GM23338 (cell line): ENCODE results near the gene ANO1. TPM values are rescaled to one million over a fixed set of nuclear protein-coding genes. Genes with fewer than 3 reads are reported as not detected.

Source experiments
- ATAC-seq: fragments of 200-7000 bp; cut with Tn5 transposase; 3 replicates; pipeline ENCODE4 v1.9.1; 2020
- DNase-seq: peaks from one replicate; pipeline ENCODE4 v3.0.0-alpha.2; 2015; ENCODE audit warnings: low spot score
- H2AFZ ChIP-seq: fragments of 200-600 bp; sonication (generic); 2 replicates; pipeline ENCODE4 v1.8.0; 2016; ENCODE audit warnings: antibody characterized with exemption, mild to moderate bottlenecking, moderate library complexity
- H3F3A ChIP-seq: fragments of 200-600 bp; sonication (generic); replicated peaks from 2 replicates; pipeline ENCODE4 v1.8.0; 2017; ENCODE audit warnings: antibody characterized with exemption, mixed run types, low read depth
- H3K27ac ChIP-seq: fragments of 200-600 bp; sonication (generic); 2 replicates; pipeline ENCODE4 v1.6.1; 2016; ENCODE audit warnings: low read depth
- H3K27me3 ChIP-seq: fragments of 200-600 bp; sonication (generic); 2 replicates; pipeline ENCODE4 v1.8.0; 2016; ENCODE audit warnings: mild to moderate bottlenecking, mixed run types, moderate library complexity; ENCODE audit not compliant: insufficient read depth
- H3K36me3 ChIP-seq: fragments of 200-600 bp; sonication (generic); 2 replicates; pipeline ENCODE4 v1.8.0; 2016; ENCODE audit warnings: mild to moderate bottlenecking; ENCODE audit not compliant: insufficient read depth
- H3K4me1 ChIP-seq: fragments of 200-600 bp; sonication (generic); 2 replicates; pipeline ENCODE4 v1.8.0; 2016; ENCODE audit warnings: mild to moderate bottlenecking, moderate library complexity; ENCODE audit not compliant: insufficient read depth
- H3K4me2 ChIP-seq: fragments of 200-600 bp; sonication (generic); 2 replicates; pipeline ENCODE4 v1.7.1; 2017; ENCODE audit warnings: mixed run types
- H3K4me3 ChIP-seq: fragments of 200-600 bp; sonication (generic); 2 replicates; pipeline ENCODE4 v1.6.1; 2016; ENCODE audit warnings: mixed run types
- H3K79me2 ChIP-seq: fragments of 200-600 bp; sonication (generic); replicated peaks from 2 replicates; pipeline ENCODE4 v1.8.0; 2017; ENCODE audit warnings: mild to moderate bottlenecking; ENCODE audit not compliant: insufficient read depth
- H3K9me2 ChIP-seq: fragments of 200-600 bp; sonication (generic); 2 replicates; pipeline ENCODE4 v1.8.0; 2017; ENCODE audit not compliant: insufficient read depth
- H4K20me1 ChIP-seq: fragments of 200-600 bp; sonication (generic); replicated peaks from 2 replicates; pipeline ENCODE4 v1.8.0; 2017; ENCODE audit warnings: mild to moderate bottlenecking; ENCODE audit not compliant: insufficient read depth
- H3K27ac Mint-ChIP-seq: 2 replicates; pipeline ENCODE4 v1.8.0; 2020; ENCODE audit warnings: inconsistent platforms, mild to moderate bottlenecking, moderate library complexity, mixed read lengths
- H3K27me3 Mint-ChIP-seq: 3 replicates; pipeline ENCODE4 v1.8.0; 2022; ENCODE audit warnings: low read depth, mild to moderate bottlenecking, moderate library complexity, mixed read lengths, inconsistent platforms; ENCODE audit not compliant: insufficient read depth, poor library complexity
- H3K36me3 Mint-ChIP-seq: 3 replicates; pipeline ENCODE4 v1.8.0; 2021; ENCODE audit warnings: low read depth, mild to moderate bottlenecking, inconsistent platforms, moderate library complexity, mixed read lengths
- H3K4me1 Mint-ChIP-seq: 3 replicates; pipeline ENCODE4 v1.8.0; 2020; ENCODE audit warnings: mild to moderate bottlenecking, inconsistent platforms, mixed read lengths
- H3K4me3 Mint-ChIP-seq: 3 replicates; pipeline ENCODE4 v1.8.0; 2021; ENCODE audit warnings: moderate library complexity, mild to moderate bottlenecking, inconsistent platforms, mixed read lengths
- H3K9me3 Mint-ChIP-seq: 3 replicates; pipeline ENCODE4 v1.8.0; 2020; ENCODE audit warnings: moderate library complexity, mild to moderate bottlenecking, inconsistent platforms, mixed read lengths
- CREB1 ChIP-seq: fragments of 250-450 bp; sonication (Bioruptor Pico); IDR thresholded peaks from 2 replicates; pipeline ENCODE4 v1.5.0; 2020; ENCODE audit warnings: low read depth, mild to moderate bottlenecking, moderate library complexity
- EZH2 ChIP-seq: fragments of 200-600 bp; sonication (generic); IDR thresholded peaks from one replicate; pipeline ENCODE4 v1.8.0; 2017; ENCODE audit warnings: antibody characterized with exemption, mild to moderate bottlenecking, low read depth; ENCODE audit not compliant: unreplicated experiment
- EZH2phosphoT487 ChIP-seq: fragments of 200-600 bp; sonication (generic); IDR thresholded peaks from one replicate; pipeline ENCODE4 v1.8.1; 2018; ENCODE audit warnings: antibody characterized with exemption; ENCODE audit not compliant: unreplicated experiment
- JUNB ChIP-seq: IDR thresholded peaks from one replicate; pipeline ENCODE4 v1.6.1; 2016; ENCODE audit warnings: antibody characterized with exemption; ENCODE audit not compliant: unreplicated experiment
- NANOG ChIP-seq: IDR thresholded peaks from 2 replicates; pipeline ENCODE4 v1.6.1; 2016; ENCODE audit warnings: antibody characterized with exemption, borderline replicate concordance
- POLR2AphosphoS5 ChIP-seq: IDR thresholded peaks from 2 replicates; pipeline ENCODE4 v1.6.1; 2016; ENCODE audit warnings: antibody characterized with exemption, low read depth
- REST ChIP-seq: IDR thresholded peaks from one replicate; pipeline ENCODE4 v1.6.1; 2018; ENCODE audit warnings: antibody characterized with exemption; ENCODE audit not compliant: unreplicated experiment
- STAT1 ChIP-seq: IDR thresholded peaks from one replicate; pipeline ENCODE4 v1.6.1; 2016; ENCODE audit warnings: antibody characterized with exemption; ENCODE audit not compliant: unreplicated experiment
- ZNF114 ChIP-seq: fragments of 250-450 bp; sonication (Bioruptor Pico); IDR thresholded peaks from 2 replicates; pipeline ENCODE4 v1.5.0; 2020; ENCODE audit warnings: mild to moderate bottlenecking, moderate library complexity
- ZNF331 ChIP-seq: fragments of 250-450 bp; sonication (Bioruptor Pico); IDR thresholded peaks from 2 replicates; pipeline ENCODE4 v1.5.0; 2020; ENCODE audit warnings: low read depth, mild to moderate bottlenecking, moderate library complexity
- polyA plus RNA-seq: library from polyadenylated mRNA; unstranded; fragments of >200 nt; fragmentation: Nextera tagmentation; extraction: Ambion mirVana; gene quantifications from 2 replicates; pipeline ENCODE4 v1.2.1, GENCODE V29; 2016
- total RNA-seq: library from RNA; depleted of rRNA; stranded (reverse); fragments of >200 nt; shearing (Covaris generic); gene quantifications from 2 replicates; pipeline ENCODE4 v1.2.3, GENCODE V29; 2014
- TF ChIP-seq, protein P1 (sequence below): IDR thresholded peaks from 2 replicates; pipeline ENCODE4 v1.6.1; 2016; ENCODE audit warnings: antibody characterized with exemption
- TF ChIP-seq, protein P2 (sequence below): fragments of 250-450 bp; sonication (Bioruptor Pico); IDR thresholded peaks from 2 replicates; pipeline ENCODE4 v1.5.0; 2020; ENCODE audit warnings: mild to moderate bottlenecking, moderate library complexity
- TF ChIP-seq, protein P3 (sequence below), 2 experiments: fragments of 200-600 bp in 1 of 2; sonication (generic) in 1 of 2; conservative IDR thresholded peaks; 2 replicates each; pipeline versions ENCODE4 v1.5.1 to v1.6.1; 2016 to 2017; ENCODE audit warnings: antibody characterized with exemption in 2 of 2, low read depth in 2 of 2, mild to moderate bottlenecking in 2 of 2, moderate library complexity in 1 of 2

The ANO1 gene
- total and polyA plus RNA-seq, 2 experiments from 2014 or later = 1.4 to 3.4 TPM

- no peaks in the 10 kb centered on the region for H3K36me3 Mint-ChIP-seq
- H3K9me3 Mint-ChIP-seq = no peaks in the 10 kb centered on the region; the same call in 2 of the 3 replicates
- H4K20me1 ChIP-seq = no peaks in the 10 kb centered on the region
- peaks cover 6% of the 10 kb centered on the region; the same call in 1 of the 2 replicates for H3K4me1 ChIP-seq
- peaks cover 18% of the 10 kb centered on the region for H3K4me1 Mint-ChIP-seq
- peaks cover 4% of the 10 kb centered on the region for H3K27me3 Mint-ChIP-seq
- no peaks in the 10 kb centered on the region for H3K9me2 ChIP-seq
- no peak overlapping the region for H3K4me2 ChIP-seq
- ATAC-seq (no peak), DNase-seq (no peak)
- H3K36me3 ChIP-seq = no peaks in the 10 kb centered on the region
- H3K27me3 ChIP-seq = no peaks in the 10 kb centered on the region
- H3K27ac Mint-ChIP-seq = no peak overlapping the region
- no peaks in the 10 kb centered on the region for H3F3A ChIP-seq
- no peaks in the 10 kb centered on the region for H3K79me2 ChIP-seq
- H2AFZ ChIP-seq = no peak overlapping the region
- no peak for TF ChIP-seq ZNF331 (CRISPR knock-in tag)
- TF ChIP-seq REST = no peak
- TF ChIP-seq, protein P1, sequence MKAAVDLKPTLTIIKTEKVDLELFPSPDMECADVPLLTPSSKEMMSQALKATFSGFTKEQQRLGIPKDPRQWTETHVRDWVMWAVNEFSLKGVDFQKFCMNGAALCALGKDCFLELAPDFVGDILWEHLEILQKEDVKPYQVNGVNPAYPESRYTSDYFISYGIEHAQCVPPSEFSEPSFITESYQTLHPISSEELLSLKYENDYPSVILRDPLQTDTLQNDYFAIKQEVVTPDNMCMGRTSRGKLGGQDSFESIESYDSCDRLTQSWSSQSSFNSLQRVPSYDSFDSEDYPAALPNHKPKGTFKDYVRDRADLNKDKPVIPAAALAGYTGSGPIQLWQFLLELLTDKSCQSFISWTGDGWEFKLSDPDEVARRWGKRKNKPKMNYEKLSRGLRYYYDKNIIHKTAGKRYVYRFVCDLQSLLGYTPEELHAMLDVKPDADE = no peak
- TF ChIP-seq STAT1 = no peak
- TF ChIP-seq ZNF114 (CRISPR knock-in tag) = no peak
- no peak for TF ChIP-seq JUNB
- TF ChIP-seq NANOG = no peak
- TF ChIP-seq, protein P2, sequence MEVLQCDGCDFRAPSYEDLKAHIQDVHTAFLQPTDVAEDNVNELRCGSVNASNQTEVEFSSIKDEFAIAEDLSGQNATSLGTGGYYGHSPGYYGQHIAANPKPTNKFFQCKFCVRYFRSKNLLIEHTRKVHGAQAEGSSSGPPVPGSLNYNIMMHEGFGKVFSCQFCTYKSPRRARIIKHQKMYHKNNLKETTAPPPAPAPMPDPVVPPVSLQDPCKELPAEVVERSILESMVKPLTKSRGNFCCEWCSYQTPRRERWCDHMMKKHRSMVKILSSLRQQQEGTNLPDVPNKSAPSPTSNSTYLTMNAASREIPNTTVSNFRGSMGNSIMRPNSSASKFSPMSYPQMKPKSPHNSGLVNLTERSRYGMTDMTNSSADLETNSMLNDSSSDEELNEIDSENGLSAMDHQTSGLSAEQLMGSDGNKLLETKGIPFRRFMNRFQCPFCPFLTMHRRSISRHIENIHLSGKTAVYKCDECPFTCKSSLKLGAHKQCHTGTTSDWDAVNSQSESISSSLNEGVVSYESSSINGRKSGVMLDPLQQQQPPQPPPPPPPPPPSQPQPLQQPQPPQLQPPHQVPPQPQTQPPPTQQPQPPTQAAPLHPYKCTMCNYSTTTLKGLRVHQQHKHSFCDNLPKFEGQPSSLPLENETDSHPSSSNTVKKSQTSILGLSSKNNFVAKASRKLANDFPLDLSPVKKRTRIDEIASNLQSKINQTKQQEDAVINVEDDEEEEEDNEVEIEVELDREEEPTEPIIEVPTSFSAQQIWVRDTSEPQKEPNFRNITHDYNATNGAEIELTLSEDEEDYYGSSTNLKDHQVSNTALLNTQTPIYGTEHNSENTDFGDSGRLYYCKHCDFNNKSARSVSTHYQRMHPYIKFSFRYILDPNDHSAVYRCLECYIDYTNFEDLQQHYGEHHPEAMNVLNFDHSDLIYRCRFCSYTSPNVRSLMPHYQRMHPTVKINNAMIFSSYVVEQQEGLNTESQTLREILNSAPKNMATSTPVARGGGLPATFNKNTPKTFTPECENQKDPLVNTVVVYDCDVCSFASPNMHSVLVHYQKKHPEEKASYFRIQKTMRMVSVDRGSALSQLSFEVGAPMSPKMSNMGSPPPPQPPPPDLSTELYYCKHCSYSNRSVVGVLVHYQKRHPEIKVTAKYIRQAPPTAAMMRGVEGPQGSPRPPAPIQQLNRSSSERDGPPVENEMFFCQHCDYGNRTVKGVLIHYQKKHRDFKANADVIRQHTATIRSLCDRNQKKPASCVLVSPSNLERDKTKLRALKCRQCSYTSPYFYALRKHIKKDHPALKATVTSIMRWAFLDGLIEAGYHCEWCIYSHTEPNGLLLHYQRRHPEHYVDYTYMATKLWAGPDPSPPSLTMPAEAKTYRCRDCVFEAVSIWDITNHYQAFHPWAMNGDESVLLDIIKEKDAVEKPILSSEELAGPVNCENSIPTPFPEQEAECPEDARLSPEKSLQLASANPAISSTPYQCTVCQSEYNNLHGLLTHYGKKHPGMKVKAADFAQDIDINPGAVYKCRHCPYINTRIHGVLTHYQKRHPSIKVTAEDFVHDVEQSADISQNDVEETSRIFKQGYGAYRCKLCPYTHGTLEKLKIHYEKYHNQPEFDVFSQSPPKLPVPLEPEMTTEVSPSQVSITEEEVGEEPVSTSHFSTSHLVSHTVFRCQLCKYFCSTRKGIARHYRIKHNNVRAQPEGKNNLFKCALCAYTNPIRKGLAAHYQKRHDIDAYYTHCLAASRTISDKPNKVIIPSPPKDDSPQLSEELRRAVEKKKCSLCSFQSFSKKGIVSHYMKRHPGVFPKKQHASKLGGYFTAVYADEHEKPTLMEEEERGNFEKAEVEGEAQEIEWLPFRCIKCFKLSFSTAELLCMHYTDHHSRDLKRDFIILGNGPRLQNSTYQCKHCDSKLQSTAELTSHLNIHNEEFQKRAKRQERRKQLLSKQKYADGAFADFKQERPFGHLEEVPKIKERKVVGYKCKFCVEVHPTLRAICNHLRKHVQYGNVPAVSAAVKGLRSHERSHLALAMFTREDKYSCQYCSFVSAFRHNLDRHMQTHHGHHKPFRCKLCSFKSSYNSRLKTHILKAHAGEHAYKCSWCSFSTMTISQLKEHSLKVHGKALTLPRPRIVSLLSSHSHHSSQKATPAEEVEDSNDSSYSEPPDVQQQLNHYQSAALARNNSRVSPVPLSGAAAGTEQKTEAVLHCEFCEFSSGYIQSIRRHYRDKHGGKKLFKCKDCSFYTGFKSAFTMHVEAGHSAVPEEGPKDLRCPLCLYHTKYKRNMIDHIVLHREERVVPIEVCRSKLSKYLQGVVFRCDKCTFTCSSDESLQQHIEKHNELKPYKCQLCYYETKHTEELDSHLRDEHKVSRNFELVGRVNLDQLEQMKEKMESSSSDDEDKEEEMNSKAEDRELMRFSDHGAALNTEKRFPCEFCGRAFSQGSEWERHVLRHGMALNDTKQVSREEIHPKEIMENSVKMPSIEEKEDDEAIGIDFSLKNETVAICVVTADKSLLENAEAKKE = no peak
- TF ChIP-seq CREB1 (CRISPR knock-in tag) = no peak
- no peak for TF ChIP-seq EZH2
- TF ChIP-seq, protein P3, sequence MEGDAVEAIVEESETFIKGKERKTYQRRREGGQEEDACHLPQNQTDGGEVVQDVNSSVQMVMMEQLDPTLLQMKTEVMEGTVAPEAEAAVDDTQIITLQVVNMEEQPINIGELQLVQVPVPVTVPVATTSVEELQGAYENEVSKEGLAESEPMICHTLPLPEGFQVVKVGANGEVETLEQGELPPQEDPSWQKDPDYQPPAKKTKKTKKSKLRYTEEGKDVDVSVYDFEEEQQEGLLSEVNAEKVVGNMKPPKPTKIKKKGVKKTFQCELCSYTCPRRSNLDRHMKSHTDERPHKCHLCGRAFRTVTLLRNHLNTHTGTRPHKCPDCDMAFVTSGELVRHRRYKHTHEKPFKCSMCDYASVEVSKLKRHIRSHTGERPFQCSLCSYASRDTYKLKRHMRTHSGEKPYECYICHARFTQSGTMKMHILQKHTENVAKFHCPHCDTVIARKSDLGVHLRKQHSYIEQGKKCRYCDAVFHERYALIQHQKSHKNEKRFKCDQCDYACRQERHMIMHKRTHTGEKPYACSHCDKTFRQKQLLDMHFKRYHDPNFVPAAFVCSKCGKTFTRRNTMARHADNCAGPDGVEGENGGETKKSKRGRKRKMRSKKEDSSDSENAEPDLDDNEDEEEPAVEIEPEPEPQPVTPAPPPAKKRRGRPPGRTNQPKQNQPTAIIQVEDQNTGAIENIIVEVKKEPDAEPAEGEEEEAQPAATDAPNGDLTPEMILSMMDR (conservative IDR thresholded peaks at IDR 0.05; ENCODE audit: low read depth in 2 of 2) = no peak
- no peak for TF ChIP-seq POLR2AphosphoS5
- no peak for TF ChIP-seq EZH2phosphoT487
- H3K4me3 Mint-ChIP-seq = no peak overlapping the region
- no peak overlapping the region for H3K27ac ChIP-seq
- no peak overlapping the region for H3K4me3 ChIP-seq
Observed at GRCh38 chr11:70063121-70063520, 15.0 kb upstream of the ANO1 start.
